Measurements from ENCODE around the gene ZBTB12.

ZBTB12 gene

GRCh38 chr6:31928672-31928939, 26.7 kb upstream of the ZBTB12 start:
- TF ChIP-seq FOXP2 (optimal IDR thresholded peaks at IDR 0.05; ENCODE audit: control extremely low read depth, extremely low read length, insufficient read depth): no peak
- no peak for TF ChIP-seq EZH2 (IDR thresholded peaks at IDR 0.05)
- no peak for TF ChIP-seq POLR2AphosphoS5 (IDR thresholded peaks at IDR 0.05; ENCODE audit: borderline replicate concordance, low read depth, low read length)
- Histone ChIP-seq H3K9me3 (ENCODE audit: low read depth, low read length) (no peaks in the 10 kb centered on the region), H3K4me3 (no peak overlapping the region), H3K9ac (ENCODE audit: insufficient read length) (no peak overlapping the region), H3K27ac (no peak overlapping the region), H3K36me3 (ENCODE audit: insufficient read depth, low read length) (no peaks in the 10 kb centered on the region)
- DNase-seq (ENCODE audit: low read depth, low spot score): no peak

- no peaks in the 10 kb centered on the region for H3K9me3 ChIP-seq (ENCODE audit: low read depth, low read length)
- H3K36me3 ChIP-seq (ENCODE audit: insufficient read depth, low read length): no peaks in the 10 kb centered on the region
- H3K27ac ChIP-seq: no peak overlapping the region
- no peak overlapping the region for H3K4me3 ChIP-seq
- no peak for DNase-seq (ENCODE audit: low read depth, low spot score)
- no peak for TF ChIP-seq POLR2AphosphoS5 (IDR thresholded peaks at IDR 0.05; ENCODE audit: borderline replicate concordance, low read depth, low read length)
- no peak for TF ChIP-seq FOXP2 (optimal IDR thresholded peaks at IDR 0.05; ENCODE audit: control extremely low read depth, extremely low read length, insufficient read depth)
- no peak for TF ChIP-seq EZH2 (IDR thresholded peaks at IDR 0.05)
- H3K9ac ChIP-seq (ENCODE audit: insufficient read length): no peak overlapping the region
These were observed 26.2 kb upstream of the ZBTB12 start for GRCh38 chr6:31927863-31928671.

GRCh38 chr6:31927242-31927862, 25.5 kb upstream of the ZBTB12 start, which contains the start of gene C2:
TSS of gene C2 (plus strand) at chr6:31927717. CDS start at chr6:31927753, 36 bp downstream.
- Histone ChIP-seq H3K36me3 (ENCODE audit: insufficient read depth, low read length) (no peaks in the 10 kb centered on the region), H3K27ac (no peak within 1 kb of the TSS), H3K9me3 (ENCODE audit: low read depth, low read length) (no peaks in the 10 kb centered on the region), H3K9ac (ENCODE audit: insufficient read length) (no peak within 1 kb of the TSS), H3K4me3 (no peak within 1 kb of the TSS)
- TF ChIP-seq EZH2 (IDR thresholded peaks at IDR 0.05) (no peak), FOXP2 (optimal IDR thresholded peaks at IDR 0.05; ENCODE audit: control extremely low read depth, extremely low read length, insufficient read depth) (no peak)
- DNase-seq (ENCODE audit: low read depth, low spot score): no peak

DNA sequence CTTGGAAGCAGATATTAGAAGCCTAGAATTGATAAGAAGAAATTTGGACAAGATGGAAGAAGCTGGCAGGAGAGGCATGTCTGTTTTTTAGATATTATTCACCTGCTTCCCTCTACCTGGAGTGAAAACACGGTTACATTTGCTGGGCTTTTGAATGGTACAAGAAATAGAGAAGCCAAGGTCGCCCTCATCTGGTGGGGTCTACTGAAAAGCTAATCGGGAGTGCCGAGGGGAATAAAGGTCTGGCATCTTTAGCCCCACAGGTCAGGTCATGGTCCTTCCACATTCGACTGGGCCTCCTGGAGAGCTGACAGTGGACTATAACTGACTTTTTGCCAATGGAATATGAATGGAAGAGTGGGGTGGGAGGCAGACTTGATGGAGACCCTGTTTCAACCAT, 21.1 kb upstream of the ZBTB12 start:
- Histone ChIP-seq H3K36me3 (ENCODE audit: insufficient read depth, low read length) (no peaks in the 10 kb centered on the region), H3K27ac (no peak overlapping the region), H3K9me3 (ENCODE audit: low read depth, low read length) (no peaks in the 10 kb centered on the region), H3K9ac (ENCODE audit: insufficient read length) (no peak overlapping the region), H3K4me3 (no peak overlapping the region)
- DNase-seq (ENCODE audit: low read depth, low spot score): no peak
- TF ChIP-seq POLR2AphosphoS5 (IDR thresholded peaks at IDR 0.05; ENCODE audit: borderline replicate concordance, low read depth, low read length) (no peak), FOXP2 (optimal IDR thresholded peaks at IDR 0.05; ENCODE audit: control extremely low read depth, extremely low read length, insufficient read depth) (no peak), EZH2 (IDR thresholded peaks at IDR 0.05) (no peak)

DNA sequence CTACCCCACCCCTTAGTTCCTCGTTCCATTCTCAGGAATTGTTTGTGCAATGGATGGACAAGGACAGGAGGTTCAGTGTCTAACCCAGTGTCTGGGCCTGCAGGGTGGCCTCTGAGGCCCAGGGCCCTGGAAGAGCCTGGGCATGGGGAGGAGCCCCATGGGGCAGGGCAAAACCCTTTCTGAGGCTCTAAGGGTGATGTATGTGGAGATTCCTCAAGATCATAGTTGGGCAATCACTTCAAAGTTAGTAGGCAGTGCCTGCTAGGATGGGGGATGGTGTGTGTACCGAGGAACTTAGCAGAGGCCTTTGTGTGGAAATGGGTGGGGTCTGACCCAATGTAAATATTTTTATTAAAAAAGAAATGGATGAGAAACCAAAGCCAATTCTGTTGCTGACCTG, 18.9 kb upstream of the ZBTB12 start:
- Histone ChIP-seq H3K36me3 (ENCODE audit: insufficient read depth, low read length) (no peaks in the 10 kb centered on the region), H3K9me3 (ENCODE audit: low read depth, low read length) (no peaks in the 10 kb centered on the region), H3K4me3 (no peak overlapping the region), H3K9ac (ENCODE audit: insufficient read length) (no peak overlapping the region), H3K27ac (no peak overlapping the region)
- no peak for DNase-seq (ENCODE audit: low read depth, low spot score)
- no peak for TF ChIP-seq EZH2 (IDR thresholded peaks at IDR 0.05)
- no peak for TF ChIP-seq POLR2AphosphoS5 (IDR thresholded peaks at IDR 0.05; ENCODE audit: borderline replicate concordance, low read depth, low read length)
- no peak for TF ChIP-seq FOXP2 (optimal IDR thresholded peaks at IDR 0.05; ENCODE audit: control extremely low read depth, extremely low read length, insufficient read depth)

DNA sequence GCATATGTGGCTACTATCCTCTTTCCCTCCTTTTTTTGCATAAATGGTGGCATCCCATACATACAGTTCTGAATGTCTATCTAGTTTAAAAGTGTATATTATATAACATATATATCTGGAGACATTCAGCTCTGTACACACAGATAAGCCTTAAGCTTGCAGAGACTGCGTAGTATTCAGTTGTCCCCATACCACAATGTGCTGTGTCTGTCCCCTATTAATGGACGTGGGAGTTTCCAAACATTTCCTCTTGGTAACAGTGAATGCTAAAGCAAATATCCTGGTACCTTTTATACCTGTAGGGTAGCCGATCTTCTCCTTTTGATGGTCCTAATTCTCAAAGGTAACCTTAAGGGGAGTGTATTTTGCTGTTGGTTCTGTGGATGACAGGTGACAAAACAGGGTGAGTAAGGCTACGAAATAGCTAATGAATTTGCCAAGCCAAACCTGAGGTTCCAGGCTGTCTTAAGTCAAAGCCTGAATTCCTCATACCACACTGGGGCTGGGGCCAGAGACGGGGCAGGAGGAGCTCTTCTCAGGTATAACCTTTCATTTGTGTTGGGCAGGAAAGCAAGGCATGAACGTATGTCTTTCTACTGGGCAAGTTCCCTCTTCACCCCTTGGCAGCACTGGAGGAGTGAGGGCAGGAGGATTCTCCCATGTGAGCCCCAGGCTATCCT, 17.9 kb upstream of the ZBTB12 start:
- TF ChIP-seq EZH2 (IDR thresholded peaks at IDR 0.05) (no peak), FOXP2 (optimal IDR thresholded peaks at IDR 0.05; ENCODE audit: control extremely low read depth, extremely low read length, insufficient read depth) (no peak), POLR2AphosphoS5 (IDR thresholded peaks at IDR 0.05; ENCODE audit: borderline replicate concordance, low read depth, low read length) (no peak)
- H3K27ac ChIP-seq: no peak overlapping the region

GRCh38 chr6:31918069-31918720, 16.3 kb upstream of the ZBTB12 start:
- Histone ChIP-seq H3K9ac (ENCODE audit: insufficient read length) (no peak overlapping the region), H3K9me3 (ENCODE audit: low read depth, low read length) (no peaks in the 10 kb centered on the region), H3K4me3 (no peak overlapping the region), H3K36me3 (ENCODE audit: insufficient read depth, low read length) (no peaks in the 10 kb centered on the region), H3K27ac (no peak overlapping the region)
- TF ChIP-seq EZH2 (IDR thresholded peaks at IDR 0.05) (no peak), FOXP2 (optimal IDR thresholded peaks at IDR 0.05; ENCODE audit: control extremely low read depth, extremely low read length, insufficient read depth) (no peak), POLR2AphosphoS5 (IDR thresholded peaks at IDR 0.05; ENCODE audit: borderline replicate concordance, low read depth, low read length) (no peak)
- DNase-seq (ENCODE audit: low read depth, low spot score): no peak

More for the DNA sequence above, 17.9 kb upstream of the ZBTB12 start:
- no peak overlapping the region for H3K4me3 ChIP-seq
- no peaks in the 10 kb centered on the region for H3K36me3 ChIP-seq (ENCODE audit: insufficient read depth, low read length)
- no peaks in the 10 kb centered on the region for H3K9me3 ChIP-seq (ENCODE audit: low read depth, low read length)
- H3K9ac ChIP-seq (ENCODE audit: insufficient read length): no peak overlapping the region
- no peak for DNase-seq (ENCODE audit: low read depth, low spot score)

- no peak overlapping the region for H3K4me3 ChIP-seq
- H3K27ac ChIP-seq: no peak overlapping the region
- no peak overlapping the region for H3K9ac ChIP-seq (ENCODE audit: insufficient read length)
- DNase-seq (ENCODE audit: low read depth, low spot score): no peak
- TF ChIP-seq FOXP2 (optimal IDR thresholded peaks at IDR 0.05; ENCODE audit: control extremely low read depth, extremely low read length, insufficient read depth) (no peak), EZH2 (IDR thresholded peaks at IDR 0.05) (no peak), POLR2AphosphoS5 (IDR thresholded peaks at IDR 0.05; ENCODE audit: borderline replicate concordance, low read depth, low read length) (no peak)
- no peaks in the 10 kb centered on the region for H3K36me3 ChIP-seq (ENCODE audit: insufficient read depth, low read length)
- no peaks in the 10 kb centered on the region for H3K9me3 ChIP-seq (ENCODE audit: low read depth, low read length)
These were observed 13.9 kb upstream of the ZBTB12 start for GRCh38 chr6:31915756-31916155.

Measured in SK-N-MC (cell line).